Activated CD4-positive, alpha-beta T cell treated with anti-CD3 and anti-CD28 coated beads, Interleukin-2, amount 50 U/mL, for 1 hour (primary cell): Measurements from ENCODE around the gene ALDH1B1.
"Not testable (repeated sequence)": the region's sequence is repeated elsewhere in the genome, so short reads cannot be mapped to it uniquely, and the experiment has no call there.

Experiments
- DNase-seq: peaks from one replicate; pipeline ENCODE4 v3.0.0-alpha.2; 2020

The ALDH1B1 gene

DNA sequence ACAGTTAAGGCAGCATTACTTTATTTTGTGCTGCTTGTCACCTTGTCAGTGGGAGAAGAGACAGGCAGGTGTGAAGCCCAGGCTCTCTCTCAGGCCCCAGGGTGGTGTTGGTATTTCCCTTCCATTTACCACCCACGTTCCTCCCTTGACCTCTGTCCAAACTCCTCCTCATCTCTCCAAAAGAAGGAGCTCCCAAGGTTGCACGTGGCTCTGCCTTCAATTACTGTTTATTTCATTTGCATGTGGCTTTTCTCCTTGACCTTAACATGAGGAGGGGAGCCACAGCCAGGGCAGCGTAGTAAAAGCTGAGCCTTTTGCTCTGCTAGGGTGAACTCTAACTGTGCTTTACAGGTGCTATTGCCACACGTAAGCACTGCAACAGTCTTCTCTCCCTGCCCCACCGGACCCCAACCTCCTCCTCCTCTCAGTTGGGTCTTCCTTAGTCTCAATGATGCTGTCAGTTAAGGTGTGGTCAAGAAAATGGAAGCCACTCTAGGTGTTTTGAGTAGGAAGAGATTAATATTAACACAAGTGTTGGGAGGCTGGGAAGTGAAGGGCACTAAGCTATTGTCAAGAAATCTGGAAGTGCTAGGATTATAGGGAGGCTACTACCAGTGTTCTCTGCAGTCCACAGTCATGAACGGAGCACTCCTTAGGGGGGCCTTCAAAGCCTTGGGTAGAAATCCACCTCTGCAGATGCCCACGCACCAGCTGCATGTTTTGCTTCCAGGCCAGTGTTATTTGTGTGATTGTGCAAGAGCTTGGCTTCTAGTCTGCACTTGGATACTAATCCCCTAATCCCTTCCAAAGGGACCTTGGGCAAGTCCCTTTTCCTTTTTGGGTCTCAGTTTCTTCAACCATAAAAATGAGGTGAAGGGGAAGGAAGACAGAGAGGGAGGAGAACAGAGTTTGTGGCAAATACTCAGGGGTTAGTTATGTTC is 3.9 kb upstream of the ALDH1B1 start:
- no peak for DNase-seq

DNA sequence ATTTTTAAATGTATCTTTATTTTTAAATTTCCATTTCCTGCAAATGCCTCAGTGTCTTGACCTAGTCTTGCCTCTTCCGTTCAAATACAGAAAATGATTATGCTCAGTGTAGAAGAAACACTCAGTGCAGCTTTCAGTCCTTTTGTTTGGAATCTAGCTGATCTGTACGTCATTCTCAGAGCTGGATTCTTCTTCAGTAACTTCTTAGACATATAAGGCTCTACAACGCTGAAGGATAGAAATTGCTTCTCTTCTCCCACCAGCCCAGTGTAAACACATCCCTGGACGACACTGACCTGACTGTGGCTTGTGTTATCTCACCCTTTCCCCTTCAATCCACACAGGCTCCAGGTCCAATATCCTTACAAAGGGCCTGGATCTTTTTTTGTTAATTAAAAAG is 3.2 kb upstream of the ALDH1B1 start:
- DNase-seq: no peak

DNA sequence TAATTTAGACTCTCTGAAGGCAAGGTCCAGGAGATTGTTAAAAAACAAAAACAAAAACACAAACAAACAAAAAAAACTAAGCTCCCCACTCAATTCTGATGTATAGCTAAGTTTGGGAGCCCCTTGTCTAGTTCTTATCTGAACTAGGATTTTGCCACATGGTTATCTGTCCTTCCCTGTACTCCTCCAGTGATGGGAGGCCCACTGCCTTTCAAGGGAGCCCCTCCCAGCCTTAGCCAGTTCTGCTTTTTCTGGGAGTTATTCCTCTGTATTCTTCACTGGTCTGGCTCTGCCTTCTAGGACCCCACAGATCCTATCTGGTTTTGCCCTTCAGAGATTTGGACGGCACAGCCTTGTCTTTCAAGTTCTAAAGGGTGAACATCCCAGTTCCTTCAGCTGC is 2.1 kb upstream of the ALDH1B1 start:
- no peak for DNase-seq

DNA sequence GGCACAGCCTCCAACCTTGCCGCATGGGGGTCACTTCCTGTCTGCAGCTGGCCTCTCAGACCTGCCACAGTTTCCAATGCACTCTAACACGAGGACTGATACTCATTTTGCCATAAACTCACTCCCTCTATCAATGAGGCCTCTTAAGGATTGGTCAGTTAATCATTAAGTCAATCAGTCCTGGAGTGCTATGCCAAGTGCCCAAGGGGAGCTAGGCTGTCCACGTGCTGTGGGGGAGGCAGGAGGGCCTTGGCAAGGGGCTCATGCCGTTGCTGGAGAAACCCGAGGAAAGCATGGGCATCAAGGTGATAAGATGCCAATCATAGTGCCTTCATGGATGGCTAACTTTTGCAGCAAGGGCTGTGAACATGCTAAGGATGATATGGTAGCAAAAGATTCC is 1.7 kb upstream of the ALDH1B1 start:
- no peak for DNase-seq

DNA sequence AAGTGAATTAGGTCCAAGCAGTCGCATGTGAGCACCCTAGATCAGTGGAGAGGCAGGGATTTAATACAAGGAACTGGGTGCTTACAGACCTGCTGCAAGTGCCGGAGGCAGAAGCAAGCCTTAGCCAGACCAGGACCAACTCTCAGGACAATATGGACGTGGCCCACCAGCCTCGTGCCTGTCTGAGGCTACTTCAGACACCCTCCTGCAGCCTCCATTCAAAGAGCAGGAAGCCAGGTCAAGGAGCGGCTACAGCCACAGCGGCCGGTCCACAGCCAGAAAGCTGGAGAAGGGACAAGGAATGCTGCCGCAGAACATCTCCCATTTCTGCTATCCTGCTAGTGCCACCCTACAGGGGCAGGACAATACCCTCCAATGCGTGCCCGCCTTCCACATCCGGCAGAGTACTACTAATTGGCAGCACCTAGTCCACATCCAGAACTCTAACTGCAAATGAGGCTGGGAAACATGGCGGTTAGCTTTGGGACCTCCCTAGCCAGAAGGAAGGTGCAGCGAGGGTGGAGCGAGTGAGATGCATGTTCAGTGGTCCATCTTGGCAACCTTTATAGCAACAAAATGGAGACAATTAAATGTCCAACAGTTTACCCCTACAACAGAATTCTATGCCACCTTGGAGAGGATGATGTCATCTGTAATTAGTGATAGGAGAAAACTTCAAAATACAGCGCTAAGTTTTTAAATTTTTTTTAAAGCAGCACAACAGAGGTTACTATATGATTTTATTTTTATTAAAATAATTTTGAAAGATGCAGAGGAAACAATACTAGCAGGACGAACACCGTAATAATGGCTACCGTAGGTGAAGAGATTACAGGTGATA is 1.0 kb upstream of the ALDH1B1 start:
- DNase-seq: no peak

DNA sequence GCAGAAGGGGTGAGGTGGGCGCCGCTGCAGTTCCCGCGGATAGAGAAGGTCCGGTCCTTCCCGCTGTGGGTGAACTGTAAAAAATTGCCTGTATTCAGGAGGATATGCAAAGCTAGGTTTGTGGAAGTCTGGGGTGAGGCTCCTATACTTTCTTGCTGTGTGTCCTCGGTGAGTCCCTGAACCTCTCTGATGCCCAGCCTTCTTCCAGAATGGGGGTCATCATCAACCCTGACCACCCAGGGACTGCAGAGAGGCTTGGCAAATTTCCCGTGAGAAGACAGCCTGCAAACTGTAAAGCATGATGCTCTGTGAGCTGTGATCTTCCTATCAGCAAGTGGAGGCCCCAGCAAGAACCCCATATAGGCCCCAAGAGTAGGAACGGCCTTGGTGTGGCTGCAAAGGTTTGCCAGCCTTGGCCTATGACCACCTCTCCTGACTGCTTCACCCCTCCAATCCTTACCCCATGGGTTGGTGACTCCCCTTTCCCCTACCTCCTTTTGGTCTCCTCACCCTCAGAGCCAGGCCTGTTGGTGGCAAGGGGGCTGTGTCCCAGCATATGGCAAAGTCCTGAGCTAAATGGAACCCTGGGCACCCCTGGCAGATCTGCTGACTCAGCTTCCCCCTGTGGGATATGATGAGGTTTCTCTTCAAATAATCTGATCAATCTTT is 760 bp downstream of the ALDH1B1 start:
- no peak for DNase-seq

DNA sequence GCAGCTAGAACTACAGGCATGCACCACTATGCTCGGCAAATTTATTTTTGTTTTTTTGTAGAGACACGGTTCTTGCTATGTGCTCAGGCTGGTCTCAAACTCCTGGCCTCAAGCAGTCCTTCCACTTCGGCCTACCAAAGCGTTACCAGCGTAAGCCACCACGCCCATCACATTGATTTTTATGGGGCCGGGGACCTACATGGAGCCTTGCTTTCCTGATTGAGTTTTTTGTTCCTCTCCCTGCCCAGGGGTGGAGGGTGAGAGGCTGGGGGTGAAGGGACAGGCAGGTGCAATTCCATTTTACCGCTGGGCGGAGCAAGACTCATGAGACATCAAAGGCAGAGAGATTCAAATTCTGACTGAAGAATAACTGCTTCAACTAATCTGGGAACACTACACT is 1.9 kb downstream of the ALDH1B1 start:
- no peak for DNase-seq

DNA sequence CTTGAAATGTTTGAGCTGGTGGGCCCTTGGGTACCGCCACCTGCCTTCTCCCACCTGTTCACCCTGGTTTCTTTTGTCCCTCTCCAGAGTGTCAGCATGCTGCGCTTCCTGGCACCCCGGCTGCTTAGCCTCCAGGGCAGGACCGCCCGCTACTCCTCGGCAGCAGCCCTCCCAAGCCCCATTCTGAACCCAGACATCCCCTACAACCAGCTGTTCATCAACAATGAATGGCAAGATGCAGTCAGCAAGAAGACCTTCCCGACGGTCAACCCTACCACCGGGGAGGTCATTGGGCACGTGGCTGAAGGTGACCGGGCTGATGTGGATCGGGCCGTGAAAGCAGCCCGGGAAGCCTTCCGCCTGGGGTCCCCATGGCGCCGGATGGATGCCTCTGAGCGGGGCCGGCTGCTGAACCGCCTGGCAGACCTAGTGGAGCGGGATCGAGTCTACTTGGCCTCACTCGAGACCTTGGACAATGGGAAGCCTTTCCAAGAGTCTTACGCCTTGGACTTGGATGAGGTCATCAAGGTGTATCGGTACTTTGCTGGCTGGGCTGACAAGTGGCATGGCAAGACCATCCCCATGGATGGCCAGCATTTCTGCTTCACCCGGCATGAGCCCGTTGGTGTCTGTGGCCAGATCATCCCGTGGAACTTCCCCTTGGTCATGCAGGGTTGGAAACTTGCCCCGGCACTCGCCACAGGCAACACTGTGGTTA is 3.3 kb downstream of the ALDH1B1 start:
- no peak for DNase-seq

DNA sequence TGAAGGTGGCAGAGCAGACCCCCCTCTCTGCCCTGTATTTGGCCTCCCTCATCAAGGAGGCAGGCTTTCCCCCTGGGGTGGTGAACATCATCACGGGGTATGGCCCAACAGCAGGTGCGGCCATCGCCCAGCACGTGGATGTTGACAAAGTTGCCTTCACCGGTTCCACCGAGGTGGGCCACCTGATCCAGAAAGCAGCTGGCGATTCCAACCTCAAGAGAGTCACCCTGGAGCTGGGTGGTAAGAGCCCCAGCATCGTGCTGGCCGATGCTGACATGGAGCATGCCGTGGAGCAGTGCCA is 3.8 kb downstream of the ALDH1B1 start:
- DNase-seq: no peak

DNA sequence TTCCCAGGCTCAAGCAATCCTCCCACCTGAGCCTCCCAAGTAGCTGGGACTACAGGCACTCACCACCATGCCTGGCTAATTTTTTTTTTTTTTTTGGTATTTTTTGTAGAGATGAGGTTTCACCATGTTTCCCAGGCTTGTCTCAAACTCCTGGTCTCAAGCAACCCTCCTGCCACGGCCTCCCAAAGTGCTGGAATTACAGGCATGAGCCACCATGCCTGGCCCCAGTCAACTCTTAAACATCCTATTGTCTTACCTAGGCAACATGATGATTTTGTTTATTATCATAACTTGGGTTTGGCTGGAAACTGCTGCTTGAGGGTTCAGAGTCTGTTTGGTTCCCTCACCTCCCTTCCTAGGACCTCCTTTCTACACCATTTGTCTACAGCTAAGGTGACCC is 6.7 kb downstream of the ALDH1B1 start:
- DNase-seq: not testable (repeated sequence)

DNA sequence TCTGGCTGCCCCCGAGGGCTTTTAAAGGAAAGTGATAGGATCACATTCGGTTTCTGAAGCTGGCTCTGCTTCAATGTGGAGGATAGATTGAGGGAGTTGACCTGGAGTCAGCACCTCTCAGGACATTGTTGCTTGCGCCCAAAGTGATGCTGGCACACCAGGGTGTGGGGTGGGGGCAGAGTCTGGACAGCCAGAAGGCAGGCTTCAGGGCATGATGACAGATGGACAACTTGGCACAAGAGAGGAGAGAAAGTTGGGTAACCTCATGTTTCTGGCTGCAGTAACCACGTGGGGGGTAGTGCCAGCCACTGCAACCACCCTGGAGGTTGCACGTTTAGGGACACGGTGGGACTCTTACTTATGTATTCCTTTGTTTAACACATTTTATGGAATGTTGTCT is 9.5 kb downstream of the ALDH1B1 start:
- DNase-seq: no peak

DNA sequence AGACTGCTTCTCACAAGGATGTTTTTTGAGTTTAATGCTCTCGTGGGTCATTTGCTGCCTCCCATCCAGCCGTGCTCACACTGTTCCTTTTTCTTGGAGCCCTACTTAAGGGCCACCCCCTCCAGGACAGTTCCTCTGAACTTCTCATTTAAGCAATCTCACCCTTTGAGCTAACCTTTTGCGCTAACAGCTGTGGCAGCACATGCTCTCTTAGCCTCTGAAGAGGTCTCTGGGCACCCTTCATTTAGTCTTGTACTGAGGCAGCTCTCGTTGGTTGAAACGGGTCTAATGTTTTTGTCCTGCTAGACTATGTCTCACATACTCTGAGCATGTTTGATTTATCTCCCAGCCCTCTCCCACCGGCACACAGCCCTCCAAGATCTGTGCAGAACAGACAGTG is 11.8 kb downstream of the ALDH1B1 start:
- no peak for DNase-seq

DNA sequence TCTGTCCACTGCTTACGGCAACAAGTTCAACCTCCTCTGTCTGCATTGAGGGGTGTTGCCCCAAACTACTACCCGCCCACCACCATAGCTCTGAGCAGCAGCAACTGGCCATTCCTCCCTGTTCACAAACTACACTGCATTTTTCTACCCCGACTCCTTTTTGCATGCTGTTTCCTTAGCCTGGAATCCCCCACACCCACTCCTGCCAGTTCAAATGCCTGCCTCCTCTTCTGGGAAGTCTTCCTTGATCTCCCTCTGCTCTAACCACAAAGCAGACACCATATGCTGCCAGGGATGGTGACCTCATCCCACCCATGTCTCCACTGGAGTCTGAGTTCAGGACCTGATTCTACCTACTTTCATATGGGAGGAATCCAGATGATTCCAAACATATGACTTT is 13.3 kb downstream of the ALDH1B1 start:
- DNase-seq: no peak

DNA sequence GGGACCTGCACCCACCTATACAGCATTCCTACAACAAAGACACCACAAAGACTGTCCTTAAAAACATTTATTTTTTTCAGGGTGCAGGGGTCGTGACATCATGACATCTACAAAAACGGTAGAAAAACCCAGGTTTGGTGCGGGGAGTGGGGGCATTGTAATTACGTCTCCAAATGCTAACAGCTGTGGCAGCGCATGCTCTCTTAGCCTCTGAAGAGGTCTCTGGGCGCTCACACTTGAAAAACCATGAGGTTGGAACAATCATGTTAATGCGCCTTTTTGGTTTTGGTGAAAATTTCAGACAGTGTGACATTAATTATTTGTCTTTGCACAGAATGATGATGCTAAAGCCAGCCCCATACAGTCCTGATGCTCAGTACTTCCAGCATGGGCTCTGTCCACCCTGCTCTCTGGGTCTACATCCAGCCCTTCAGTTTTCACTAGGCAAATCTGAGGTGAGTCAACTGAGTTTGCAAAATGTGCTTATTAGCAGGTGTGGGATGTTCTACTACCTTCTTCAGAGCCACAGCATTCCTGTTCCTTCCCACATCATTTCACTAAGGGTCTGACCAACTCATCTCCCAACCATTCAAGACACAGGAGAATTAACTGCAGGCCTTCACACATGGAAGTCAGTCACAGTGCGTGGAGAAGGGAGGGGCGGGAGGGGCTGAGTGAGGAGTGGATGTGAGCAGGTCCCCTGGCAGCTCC is 14.1 kb downstream of the ALDH1B1 start:
- DNase-seq: no peak

DNA sequence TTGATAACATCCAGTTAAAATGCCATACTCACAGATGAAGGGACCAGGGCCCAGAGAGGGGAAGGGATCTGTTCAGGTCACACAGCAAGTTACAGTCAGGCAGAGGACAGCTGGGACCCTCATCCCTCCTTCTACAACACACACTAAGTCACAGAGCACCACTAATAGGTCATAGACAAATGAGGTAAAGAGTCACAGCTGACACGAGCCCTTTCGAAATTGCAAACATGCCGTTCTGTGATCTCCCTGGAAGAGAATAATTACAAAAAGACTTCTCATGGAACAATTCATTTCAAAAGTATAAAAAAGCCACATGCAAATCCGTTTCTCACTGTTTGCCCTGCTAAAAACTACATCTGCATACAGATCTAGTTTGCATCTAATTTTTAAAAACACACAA is 16.2 kb downstream of the ALDH1B1 start:
- DNase-seq: no peak

DNA sequence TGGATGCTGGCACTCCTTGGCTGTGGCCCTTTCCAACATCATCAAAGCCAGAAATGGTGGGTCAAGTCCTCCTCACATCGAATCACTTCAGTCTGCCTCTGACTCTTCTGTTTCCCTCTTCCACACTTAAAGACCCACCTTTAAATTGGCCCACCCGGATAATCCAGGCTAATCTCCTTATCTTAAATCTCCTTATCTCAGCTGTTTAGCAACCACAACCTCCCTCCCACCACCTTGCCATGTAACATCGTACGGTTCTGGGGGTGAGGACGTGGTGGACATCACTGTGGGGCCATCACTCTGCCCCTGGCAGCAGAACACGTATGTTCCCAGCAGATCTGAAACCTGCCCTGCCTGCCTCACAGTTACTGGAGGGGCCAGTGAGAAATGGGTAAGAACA is 20.2 kb downstream of the ALDH1B1 start:
- no peak for DNase-seq

DNA sequence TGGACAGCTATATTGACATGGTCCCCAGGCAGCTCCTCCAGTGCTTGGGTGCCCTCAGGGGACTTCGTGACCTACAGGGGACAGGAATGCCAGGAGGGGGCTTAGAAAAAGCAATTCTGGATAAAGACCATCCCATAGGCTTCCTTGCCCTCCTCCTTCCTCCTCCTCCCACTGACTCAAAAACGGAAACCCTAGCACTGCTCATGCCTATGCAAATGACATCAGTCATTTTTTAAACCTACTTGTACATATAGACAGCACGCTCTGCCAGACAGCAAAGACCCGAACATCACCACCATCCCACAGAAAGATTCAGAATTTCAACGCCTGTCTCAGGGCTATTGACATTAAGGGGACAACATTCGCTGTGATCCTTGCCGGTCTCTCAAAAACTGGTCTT is 20.8 kb downstream of the ALDH1B1 start:
- DNase-seq: no peak

DNA sequence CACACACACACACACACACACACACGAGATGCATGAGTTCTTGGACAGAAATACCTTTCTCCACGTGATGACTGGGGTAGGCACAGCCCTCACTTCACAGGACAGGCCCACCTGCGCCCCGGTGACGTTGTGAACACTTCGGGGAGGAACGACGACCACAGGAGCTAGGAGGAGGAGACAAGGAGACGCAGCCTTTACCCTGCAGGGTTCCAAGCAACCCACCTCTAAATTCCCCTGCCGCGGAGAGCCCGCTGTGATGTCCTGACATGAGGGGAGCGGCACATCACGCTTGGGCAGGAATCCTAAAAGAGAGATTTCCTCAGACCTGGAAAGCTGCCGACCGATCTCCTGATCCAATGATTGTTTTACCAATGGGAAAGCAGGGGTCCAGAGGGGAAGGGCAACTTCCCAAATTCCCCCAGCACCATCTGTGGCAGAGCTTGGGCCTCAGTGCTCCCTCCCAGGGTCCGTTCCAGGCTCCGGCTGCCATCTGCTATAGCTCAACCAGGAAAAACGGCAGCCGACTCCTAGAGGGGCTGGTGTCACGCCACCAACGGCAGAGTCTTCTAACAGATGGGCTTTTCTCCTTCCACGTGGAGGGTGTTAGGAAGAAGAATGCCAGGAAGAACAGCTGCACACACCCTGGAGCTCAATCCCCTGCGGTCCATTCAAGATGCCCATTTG is 21.7 kb downstream of the ALDH1B1 start:
- no peak for DNase-seq

DNA sequence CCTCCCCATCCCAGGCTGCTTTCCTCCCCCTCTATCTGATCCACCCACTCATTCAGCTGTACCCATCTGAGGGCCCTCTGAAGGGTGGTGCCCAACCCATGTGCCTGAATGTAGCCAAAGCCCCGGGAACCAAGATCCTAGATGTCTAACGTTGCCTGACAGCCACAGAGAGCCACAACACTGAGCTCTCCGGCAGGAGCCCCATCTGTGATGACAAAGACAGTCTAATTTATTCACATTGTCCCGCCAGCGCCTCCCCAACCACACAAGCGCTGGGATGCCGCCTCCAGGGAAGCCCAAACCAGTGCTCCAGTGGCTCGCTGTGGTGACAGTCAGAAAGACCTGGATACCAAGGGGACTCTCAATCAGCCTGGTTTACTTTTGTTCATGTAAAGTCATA is 23.4 kb downstream of the ALDH1B1 start:
- no peak for DNase-seq

DNA sequence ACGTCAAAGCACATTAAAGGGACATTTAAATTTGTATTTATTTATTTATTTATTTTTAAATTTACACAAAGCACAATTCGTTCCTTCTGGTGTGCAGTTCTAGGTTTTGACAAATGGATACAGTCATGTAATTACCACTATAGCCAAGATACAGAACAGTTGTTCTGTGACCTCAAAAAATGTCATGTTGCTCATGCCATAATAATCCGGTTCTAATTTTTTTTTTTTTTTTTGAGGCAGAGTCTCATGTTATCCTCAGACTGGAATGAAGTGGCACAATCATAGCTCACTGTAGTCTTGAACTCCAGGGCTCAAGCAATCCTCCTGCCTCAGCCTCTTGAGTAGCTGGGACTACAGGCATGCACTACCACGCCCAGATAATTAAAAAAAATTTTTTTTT is 24.0 kb downstream of the ALDH1B1 start:
- DNase-seq: no peak

DNA sequence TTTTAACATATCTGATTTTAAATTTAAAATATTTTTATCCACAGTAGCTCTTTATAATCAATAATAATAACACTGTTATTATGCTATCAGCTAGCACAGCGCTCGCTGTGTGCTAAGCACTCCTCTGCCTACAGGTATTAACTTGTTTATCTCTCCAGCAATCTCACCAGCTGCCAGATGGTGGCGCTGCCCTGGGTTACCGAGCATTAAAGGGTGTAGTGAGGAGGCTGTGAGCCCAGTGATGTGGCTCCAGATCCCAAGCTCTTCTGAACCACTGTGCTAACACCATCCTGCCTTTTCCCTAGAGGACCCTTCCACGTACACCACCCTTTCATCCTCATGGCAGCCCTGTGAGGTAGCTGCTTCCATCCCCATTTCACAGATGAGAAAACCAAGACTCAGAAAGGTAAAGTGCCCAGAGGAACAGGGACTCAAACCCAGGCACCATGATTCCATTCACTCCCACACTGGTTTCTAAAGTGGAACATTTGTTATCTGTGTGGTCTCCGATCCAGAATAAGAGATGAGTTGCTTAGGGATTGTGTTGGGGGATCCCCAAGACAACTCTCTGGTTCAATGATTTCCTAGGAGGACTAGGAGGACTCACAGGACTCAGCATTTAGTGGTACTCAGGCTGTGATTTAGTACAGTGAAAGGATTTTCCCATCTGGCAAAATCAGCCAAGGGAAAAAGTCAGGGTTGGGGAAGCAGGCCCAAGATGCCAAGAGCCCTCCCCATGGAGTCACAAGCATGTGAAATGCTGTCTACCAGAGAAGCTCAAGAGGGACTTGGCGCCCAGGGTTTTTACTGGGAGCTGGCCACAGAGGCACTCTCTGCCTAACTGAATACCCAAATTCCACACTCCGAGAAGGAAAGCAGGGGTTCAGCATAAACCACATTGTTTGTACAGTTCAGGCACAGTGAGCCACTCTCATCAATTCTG is 24.8 kb downstream of the ALDH1B1 start:
- DNase-seq: peak; percentile 32
